HK-2 (cell line): ENCODE results near the gene ELAC2.
A peak's percentile ranks its signal among the peaks of the same experiment; 100 is the strongest.
"Not testable (repeated sequence)": the region's sequence is repeated elsewhere in the genome, so short reads cannot be mapped to it uniquely, and the experiment has no call there.

Source experiments
- DNase-seq: peaks from one replicate; pipeline ENCODE4 v3.0.0-alpha.2; 2018; ENCODE audit not compliant: unreplicated experiment

The ELAC2 gene

DNA sequence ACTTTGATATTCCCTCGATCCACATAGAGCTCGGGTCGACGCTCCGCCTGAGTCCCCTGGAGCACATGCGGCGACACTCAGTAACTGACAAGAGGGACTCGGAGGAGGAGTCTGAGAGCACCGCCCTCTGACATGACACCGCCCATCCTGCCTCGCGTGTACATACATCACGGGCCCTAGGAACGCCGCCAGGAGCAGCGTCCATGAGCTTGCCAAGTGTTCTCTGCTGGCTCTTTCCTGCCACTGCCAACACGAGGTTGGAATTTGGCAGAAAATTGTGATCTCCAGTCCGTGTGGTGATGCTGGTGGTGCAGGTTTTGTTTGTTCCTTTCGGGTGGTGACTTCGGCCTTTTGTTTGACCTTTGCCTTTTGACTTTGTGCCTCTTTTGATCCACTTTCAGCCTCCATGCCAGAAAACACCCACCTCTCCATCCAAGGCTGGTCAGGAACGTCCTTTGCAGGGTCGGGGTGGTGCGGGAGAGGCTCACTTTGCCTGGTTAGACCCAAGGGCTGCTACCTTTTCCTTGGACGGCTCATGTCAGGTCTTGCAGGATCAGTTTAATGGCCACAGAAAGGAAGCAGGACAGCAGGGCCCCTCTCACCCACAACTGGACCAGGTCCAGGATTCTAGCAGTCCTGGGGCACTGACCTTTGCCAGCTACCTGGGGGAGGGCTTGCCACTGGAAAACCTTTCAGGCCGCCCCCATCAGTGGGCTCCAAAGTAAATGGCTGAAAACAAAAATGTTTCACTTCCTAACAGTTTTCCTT is 27.6 kb downstream of the ELAC2 start:
- no peak for DNase-seq

DNA sequence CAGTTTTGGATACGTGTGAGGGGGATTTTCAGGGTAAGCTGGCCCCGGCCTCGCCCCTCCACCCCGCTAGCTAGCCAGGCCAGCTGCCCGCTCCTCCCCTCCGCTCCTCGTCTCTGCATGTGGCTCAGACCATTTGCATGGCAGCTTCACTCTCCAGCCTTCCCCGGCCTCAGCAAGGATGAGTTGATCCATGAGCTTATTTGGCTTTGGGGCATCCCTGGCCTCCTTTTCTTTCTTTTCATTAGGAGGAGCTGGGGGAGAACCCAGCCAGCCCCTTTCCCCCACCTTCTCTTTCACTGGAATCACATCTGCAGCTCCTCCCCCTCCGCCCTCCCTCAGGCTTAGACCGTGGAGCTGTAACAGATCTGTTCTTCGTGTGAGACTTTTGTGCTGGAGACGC is 30.7 kb downstream of the ELAC2 start:
- no peak for DNase-seq

- DNase-seq, result no peak
Measured at GRCh38 chr17:12985431-12986293, 32.2 kb downstream of the ELAC2 start.

DNA sequence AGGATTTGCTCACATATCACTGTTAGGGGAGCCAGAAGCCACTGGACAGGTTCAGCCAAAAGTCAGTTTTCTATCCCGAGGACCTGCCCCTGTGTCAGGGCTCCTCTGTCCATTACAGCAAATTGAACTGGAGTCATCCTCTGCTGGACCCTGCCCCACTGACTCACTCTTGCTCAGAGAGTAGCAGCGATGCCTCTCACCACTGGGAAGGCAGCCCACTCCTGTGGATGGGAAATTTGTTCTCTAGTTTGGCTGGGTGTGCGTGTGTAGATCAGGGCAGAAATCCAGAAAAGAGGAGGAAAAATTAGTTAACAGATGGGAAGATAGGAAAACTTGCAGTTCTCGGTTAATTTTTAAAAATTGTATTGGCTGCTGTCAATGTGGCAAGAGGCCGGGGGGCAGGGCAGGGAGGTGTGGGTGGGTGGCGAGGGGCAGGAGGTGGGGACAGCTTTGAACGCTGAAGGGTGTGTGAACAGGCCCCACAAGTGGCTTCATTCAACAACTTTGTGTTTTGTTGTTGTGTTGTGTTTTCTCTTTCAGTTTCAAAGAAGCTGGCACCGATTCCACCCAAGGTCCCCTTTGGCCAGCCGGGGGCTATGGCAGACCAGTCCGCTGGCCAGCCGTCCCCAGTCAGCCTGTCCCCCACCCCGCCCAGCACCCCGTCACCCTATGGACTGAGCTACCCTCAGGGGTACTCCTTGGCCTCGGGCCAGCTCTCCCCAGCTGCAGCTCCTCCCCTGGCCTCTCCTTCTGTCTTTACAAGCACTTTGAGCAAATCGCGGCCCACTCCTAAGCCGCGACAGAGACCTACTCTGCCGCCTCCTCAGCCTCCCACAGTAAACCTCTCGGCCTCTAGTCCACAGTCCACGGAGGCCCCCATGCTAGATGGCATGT is 33.6 kb downstream of the ELAC2 start:
- DNase-seq, result no peak

GRCh38 chr17:12982224-12982623 is 35.6 kb downstream of the ELAC2 start:
- DNase-seq, result no peak

DNA sequence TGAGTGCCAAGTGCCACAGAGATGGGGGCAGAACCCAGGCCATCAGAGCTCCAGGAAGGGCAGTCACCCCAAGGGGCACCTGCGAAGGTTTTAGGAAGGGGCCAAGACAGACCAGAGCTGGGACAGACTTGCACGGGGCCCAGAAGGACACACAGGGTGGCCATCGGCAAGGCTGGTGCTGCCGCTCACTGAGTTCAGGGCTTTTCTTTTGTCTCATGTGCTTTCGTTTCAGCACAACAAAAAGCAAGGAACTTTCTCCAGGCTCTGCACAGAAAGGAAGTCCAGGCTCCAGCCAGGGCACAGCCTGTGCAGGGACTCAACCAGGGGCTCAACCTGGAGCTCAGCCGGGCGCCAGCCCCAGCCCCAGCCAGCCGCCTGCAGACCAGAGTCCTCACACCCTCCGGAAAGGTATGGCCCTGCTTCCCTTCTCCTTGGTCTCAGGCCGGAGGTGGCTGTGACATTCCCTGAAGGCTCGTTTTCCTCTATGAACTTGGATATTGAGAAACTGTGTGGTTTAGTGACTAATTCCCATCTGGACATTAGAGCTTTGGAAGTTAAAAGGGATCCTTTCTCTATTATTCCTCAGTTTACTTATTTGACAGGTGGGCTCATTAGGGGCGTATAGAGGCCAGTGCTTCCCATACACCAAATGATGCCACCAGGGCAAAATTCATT is 37.9 kb downstream of the ELAC2 start:
- DNase-seq, result no peak

- no peak for DNase-seq
Measured at GRCh38 chr17:12979246-12979645, 38.6 kb downstream of the ELAC2 start.

DNA sequence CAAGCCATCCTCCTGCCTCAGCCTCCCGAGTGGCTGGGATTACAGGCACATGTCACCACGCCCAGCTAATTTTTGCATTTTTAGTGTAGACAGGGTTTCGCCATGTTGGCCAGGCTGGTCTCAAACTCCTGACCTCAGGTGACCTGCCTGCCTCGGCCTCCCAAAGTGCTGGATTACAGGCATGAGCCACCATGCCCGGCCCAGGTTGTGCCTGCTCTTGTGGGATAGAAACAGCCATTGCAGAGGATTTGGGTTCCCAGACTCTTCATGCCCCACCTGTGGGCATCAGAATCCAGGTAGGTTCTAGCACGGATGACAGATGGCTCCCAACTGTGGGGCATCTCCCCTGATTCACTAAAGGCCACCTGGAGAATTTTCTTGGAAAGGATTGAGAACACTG is 39.0 kb downstream of the ELAC2 start:
- not testable (repeated sequence) for DNase-seq

DNA sequence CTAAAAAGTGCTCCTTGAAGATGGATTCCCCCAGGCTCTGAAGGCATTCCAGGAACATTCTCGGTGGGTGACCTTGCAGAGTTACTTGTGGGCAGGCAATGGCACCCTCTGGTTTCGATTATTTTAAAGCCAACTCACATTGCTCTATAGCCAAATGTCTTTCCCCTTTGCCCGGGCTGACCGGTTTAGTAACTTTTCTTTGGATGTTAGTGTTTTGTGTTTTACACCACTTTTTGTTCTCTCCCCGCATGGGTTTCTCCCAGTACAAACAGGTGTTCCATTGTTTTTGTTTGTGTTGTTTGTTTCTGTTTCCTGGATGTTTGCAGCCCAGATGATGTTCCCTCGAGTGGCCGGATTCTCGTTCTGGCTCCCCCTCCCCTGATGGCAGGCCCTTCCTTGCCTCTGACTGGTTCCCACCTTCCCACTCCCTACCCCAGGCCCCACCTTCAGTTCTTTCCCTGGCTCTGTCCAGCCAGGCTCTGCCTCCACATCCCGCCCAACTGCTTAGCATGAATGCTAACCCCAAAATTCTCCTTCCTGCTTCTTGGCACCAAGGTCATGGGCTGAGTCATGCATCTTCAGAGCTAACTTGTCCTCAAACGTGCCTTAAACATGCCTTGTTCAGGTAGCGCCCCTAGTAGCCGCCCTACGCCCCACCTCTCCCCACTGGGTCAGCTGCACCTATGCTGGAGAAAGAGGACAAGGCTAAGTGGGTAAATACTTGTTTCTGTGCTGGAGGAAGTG is 40.6 kb downstream of the ELAC2 start:
- no peak for DNase-seq

GRCh38 chr17:12974005-12974531 is 43.8 kb downstream of the ELAC2 start:
- no peak for DNase-seq

DNA sequence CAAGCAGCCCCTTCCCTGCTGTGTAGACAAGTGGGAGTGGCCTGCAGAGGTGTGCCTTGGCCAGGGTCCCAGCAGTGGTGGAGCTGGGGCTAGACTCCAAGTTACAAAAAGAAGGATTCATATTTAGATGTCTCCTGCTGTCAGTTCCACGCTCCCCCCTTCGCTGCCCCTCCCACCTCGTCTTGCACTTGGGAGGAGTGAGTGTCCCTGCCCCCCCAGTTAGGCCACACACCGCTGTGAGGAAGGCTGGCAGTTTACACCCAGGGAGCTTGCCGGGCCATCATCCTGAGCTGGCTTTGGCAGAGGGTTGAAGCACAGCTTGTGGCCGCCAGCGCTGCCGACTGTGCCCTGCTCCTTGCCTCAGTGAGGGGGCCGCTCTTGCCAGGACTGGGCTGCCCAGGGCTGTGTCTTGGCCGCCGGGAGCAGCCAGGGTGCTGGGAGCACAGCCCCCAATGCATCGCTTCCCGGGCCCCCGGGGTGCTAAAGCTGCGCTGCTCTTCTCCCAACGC is 44.3 kb downstream of the ELAC2 start:
- no peak for DNase-seq

- no peak for DNase-seq
Measured at GRCh38 chr17:12967962-12968361, 49.9 kb downstream of the ELAC2 start.

- DNase-seq, result no peak
Measured at GRCh38 chr17:12966413-12966812, 51.4 kb downstream of the ELAC2 start.

- no peak for DNase-seq
Measured at GRCh38 chr17:12965988-12966387, 51.8 kb downstream of the ELAC2 start.

- no peak for DNase-seq
Measured at GRCh38 chr17:12964840-12965239, 53.0 kb downstream of the ELAC2 start.

GRCh38 chr17:12964162-12964561 is 53.7 kb downstream of the ELAC2 start:
- DNase-seq, result no peak

- no peak for DNase-seq
Measured at GRCh38 chr17:12963505-12963904, 54.3 kb downstream of the ELAC2 start.

DNA sequence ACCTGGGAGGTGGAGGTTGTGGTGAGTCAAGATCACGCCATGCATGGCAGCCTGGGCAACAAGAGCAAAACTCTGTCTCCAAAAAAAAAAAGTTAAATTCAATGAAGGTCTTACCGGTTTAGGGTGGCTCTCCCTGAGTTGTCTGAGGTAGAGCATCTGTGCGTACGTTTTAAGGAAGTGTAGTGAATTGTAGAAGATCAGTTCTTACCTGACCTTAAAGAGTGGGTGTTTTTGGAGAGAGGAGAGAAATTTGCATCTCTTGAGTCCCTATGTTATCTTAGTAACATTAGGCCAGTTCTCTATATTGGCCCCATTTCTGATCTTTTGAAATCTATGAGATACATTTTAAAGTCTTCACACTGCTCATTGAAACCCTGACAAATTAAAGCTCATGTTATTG is 56.2 kb downstream of the ELAC2 start:
- DNase-seq, result no peak

DNA sequence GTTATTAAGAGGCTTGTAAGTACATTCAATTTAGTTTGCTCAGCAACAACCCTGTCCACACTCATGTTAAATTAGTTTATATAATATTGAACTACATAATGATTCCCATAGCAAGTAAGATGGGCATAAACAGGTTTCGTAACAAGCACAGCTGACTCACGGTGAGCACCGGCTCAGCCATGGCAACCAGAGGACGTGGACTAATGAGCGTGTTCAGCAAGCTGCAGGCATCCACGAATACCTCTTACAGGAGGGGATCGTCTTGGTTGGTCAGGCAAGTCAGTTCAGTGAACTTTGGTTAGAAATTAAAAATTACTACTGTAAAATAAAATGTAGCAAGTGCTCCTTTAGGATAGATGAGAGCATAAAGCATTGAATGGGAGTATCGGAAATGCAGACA is 58.4 kb downstream of the ELAC2 start:
- peak; percentile 44 for DNase-seq

DNA sequence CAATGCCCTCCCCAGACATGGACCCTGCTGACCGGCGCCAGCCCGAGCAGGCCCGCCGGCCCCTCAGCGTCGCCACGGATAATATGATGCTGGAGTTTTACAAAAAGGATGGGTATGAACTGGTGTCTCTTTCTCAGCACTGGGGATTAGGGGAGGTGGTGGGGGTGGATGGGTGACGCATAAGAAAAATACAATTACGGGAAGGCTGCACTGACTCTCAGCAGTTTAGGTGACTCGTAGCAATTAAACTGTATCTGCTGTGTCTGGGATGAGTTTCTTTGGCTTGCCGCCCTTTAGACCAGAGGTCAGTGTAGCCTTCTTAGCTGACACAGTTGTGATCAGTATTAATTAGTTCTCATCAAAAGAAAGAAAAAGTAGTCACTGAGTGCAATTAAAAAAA is 59.0 kb downstream of the ELAC2 start:
- DNase-seq, result peak; percentile 6
